Tibial nerve (tissue), 3 donors: ENCODE measurements around the gene INSIG1.

Experiments used
- CTCF ChIP-seq, 5 experiments: fragments of 200-600 bp in 3 of 5; fragments of 450-650 bp in 2 of 5; sonication (generic) in 3 of 5; IDR thresholded peaks; one replicate each; pipeline ENCODE4 v1.5.1; 2016 to 2019; ENCODE audit warnings: antibody characterized with exemption in 5 of 5, mild to moderate bottlenecking in 3 of 5, moderate library complexity in 2 of 5
- POLR2A ChIP-seq, 2 donors: fragments of 450-650 bp; IDR thresholded peaks; one replicate each; pipeline ENCODE4 v1.6.1; 2017; ENCODE audit warnings: antibody characterized with exemption in 2 of 2, mild to moderate bottlenecking in 2 of 2, moderate library complexity in 2 of 2

- TF ChIP-seq POLR2A (IDR thresholded peaks at IDR 0.05), result no peak
- no peak for TF ChIP-seq CTCF (IDR thresholded peaks at IDR 0.05)
These were observed 60.6 kb downstream of the INSIG1 start for GRCh38 chr7:155358066-155358947.
